SK-N-SH treated with all-trans-retinoic acid at 6 μM for 48 hours (cell line): ENCODE results near the gene PPP3CA.

Experiments used
- ATAC-seq: fragments of 200-7000 bp; cut with Tn5 transposase; 3 replicates; pipeline ENCODE4 v1.9.1; 2020; ENCODE audit warnings: mild to moderate bottlenecking, moderate library complexity
- BACH2 ChIP-seq: fragments of 250-450 bp; sonication (Bioruptor Pico); IDR thresholded peaks from 2 replicates; pipeline ENCODE4 v1.9.0; 2021; ENCODE audit warnings: mild to moderate bottlenecking, borderline replicate concordance
- CSDC2 ChIP-seq: fragments of 250-450 bp; sonication (Bioruptor Pico); IDR thresholded peaks from 2 replicates; pipeline ENCODE4 v1.5.0; 2020; ENCODE audit warnings: mild to moderate bottlenecking, moderate library complexity
- ESRRG ChIP-seq: fragments of 250-450 bp; sonication (Bioruptor Pico); IDR thresholded peaks from 2 replicates; pipeline ENCODE4 v1.6.1; 2021; ENCODE audit warnings: mild to moderate bottlenecking
- ISL1 ChIP-seq: fragments of 250-450 bp; sonication (Bioruptor Pico); IDR thresholded peaks from 2 replicates; pipeline ENCODE4 v2.1.2; 2022; ENCODE audit warnings: mild to moderate bottlenecking, moderate library complexity
- OSR1 ChIP-seq: fragments of 250-450 bp; sonication (Bioruptor Pico); IDR thresholded peaks from 2 replicates; pipeline ENCODE4 v1.8.0; 2022; ENCODE audit warnings: moderate library complexity, mild to moderate bottlenecking, inconsistent platforms
- PATZ1 ChIP-seq: fragments of 250-450 bp; sonication (Bioruptor Pico); IDR thresholded peaks from 2 replicates; pipeline ENCODE4 v1.8.0; 2020; ENCODE audit warnings: mild to moderate bottlenecking, moderate library complexity, borderline replicate concordance
- PPARA ChIP-seq: fragments of 250-450 bp; sonication (Bioruptor Pico); IDR thresholded peaks from 2 replicates; pipeline ENCODE4 v1.5.0; 2020; ENCODE audit warnings: mild to moderate bottlenecking, borderline replicate concordance
- SNAI2 ChIP-seq: fragments of 250-450 bp; sonication (Bioruptor Pico); IDR thresholded peaks from 2 replicates; pipeline ENCODE4 v1.5.0; 2020; ENCODE audit warnings: mild to moderate bottlenecking, moderate library complexity
- TCF4 ChIP-seq: fragments of 250-450 bp; sonication (Bioruptor Pico); IDR thresholded peaks from 2 replicates; pipeline ENCODE4 v1.8.0; 2021; ENCODE audit warnings: mild to moderate bottlenecking, moderate library complexity, borderline replicate concordance
- TOX ChIP-seq: fragments of 250-450 bp; sonication (Bioruptor Pico); IDR thresholded peaks from 2 replicates; pipeline ENCODE4 v1.8.0; 2021; ENCODE audit warnings: mild to moderate bottlenecking, moderate library complexity, borderline replicate concordance
- TSHZ2 ChIP-seq: fragments of 250-450 bp; sonication (Bioruptor Pico); IDR thresholded peaks from 2 replicates; pipeline ENCODE4 v1.5.0; 2020; ENCODE audit warnings: mild to moderate bottlenecking, moderate library complexity
- ZC3H10 ChIP-seq: fragments of 250-450 bp; sonication (Bioruptor Pico); IDR thresholded peaks from 2 replicates; pipeline ENCODE4 v1.5.1; 2021; ENCODE audit warnings: mild to moderate bottlenecking, moderate library complexity
- ZNF565 ChIP-seq: fragments of 450-650 bp; formaldehyde crosslinking; conservative IDR thresholded peaks from 2 replicates; pipeline ENCODE4 v1.5.0; 2020; ENCODE audit warnings: low read depth, mild to moderate bottlenecking, moderate library complexity
- ZNF70 ChIP-seq: fragments of 450-650 bp; formaldehyde crosslinking; IDR thresholded peaks from 2 replicates; pipeline ENCODE4 v1.5.0; 2020; ENCODE audit warnings: mild to moderate bottlenecking, moderate library complexity
- ZNF8 ChIP-seq: fragments of 450-650 bp; formaldehyde crosslinking; IDR thresholded peaks from 2 replicates; pipeline ENCODE4 v1.5.0; 2020; ENCODE audit warnings: mild to moderate bottlenecking, moderate library complexity
- TF ChIP-seq, protein P1 (sequence below): fragments of 250-450 bp; sonication (Bioruptor Pico); IDR thresholded peaks from 2 replicates; pipeline ENCODE4 v1.8.0; 2021; ENCODE audit warnings: low read depth, mild to moderate bottlenecking, moderate library complexity, borderline replicate concordance
- TF ChIP-seq, protein P2 (sequence below): fragments of 250-450 bp; sonication (Bioruptor Pico); IDR thresholded peaks from 2 replicates; pipeline ENCODE4 v1.5.1; 2020; ENCODE audit warnings: low read depth, mild to moderate bottlenecking, moderate library complexity

PPP3CA gene

GRCh38 chr4:101128473-101128872 is 218.9 kb downstream of the PPP3CA start:
- ATAC-seq: no peak
- TF ChIP-seq, protein P1, sequence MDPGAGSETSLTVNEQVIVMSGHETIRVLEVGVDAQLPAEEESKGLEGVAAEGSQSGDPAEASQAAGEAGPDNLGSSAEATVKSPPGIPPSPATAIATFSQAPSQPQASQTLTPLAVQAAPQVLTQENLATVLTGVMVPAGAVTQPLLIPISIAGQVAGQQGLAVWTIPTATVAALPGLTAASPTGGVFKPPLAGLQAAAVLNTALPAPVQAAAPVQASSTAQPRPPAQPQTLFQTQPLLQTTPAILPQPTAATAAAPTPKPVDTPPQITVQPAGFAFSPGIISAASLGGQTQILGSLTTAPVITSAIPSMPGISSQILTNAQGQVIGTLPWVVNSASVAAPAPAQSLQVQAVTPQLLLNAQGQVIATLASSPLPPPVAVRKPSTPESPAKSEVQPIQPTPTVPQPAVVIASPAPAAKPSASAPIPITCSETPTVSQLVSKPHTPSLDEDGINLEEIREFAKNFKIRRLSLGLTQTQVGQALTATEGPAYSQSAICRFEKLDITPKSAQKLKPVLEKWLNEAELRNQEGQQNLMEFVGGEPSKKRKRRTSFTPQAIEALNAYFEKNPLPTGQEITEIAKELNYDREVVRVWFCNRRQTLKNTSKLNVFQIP (CRISPR knock-in tag): no peak
- TF ChIP-seq PATZ1: no peak
- no peak for TF ChIP-seq TCF4 (CRISPR knock-in tag)
- TF ChIP-seq ZNF8: no peak
- no peak for TF ChIP-seq BACH2 (CRISPR knock-in tag)
- TF ChIP-seq PPARA: no peak
- no peak for TF ChIP-seq TOX (CRISPR knock-in tag)
- TF ChIP-seq ZC3H10 (CRISPR knock-in tag): no peak
- TF ChIP-seq ZNF565 (CRISPR knock-in tag): no peak
- no peak for TF ChIP-seq ESRRG (CRISPR knock-in tag)
- no peak for TF ChIP-seq CSDC2 (CRISPR knock-in tag)
- no peak for TF ChIP-seq OSR1 (CRISPR knock-in tag)
- TF ChIP-seq ZNF70: no peak
- no peak for TF ChIP-seq SNAI2

DNA sequence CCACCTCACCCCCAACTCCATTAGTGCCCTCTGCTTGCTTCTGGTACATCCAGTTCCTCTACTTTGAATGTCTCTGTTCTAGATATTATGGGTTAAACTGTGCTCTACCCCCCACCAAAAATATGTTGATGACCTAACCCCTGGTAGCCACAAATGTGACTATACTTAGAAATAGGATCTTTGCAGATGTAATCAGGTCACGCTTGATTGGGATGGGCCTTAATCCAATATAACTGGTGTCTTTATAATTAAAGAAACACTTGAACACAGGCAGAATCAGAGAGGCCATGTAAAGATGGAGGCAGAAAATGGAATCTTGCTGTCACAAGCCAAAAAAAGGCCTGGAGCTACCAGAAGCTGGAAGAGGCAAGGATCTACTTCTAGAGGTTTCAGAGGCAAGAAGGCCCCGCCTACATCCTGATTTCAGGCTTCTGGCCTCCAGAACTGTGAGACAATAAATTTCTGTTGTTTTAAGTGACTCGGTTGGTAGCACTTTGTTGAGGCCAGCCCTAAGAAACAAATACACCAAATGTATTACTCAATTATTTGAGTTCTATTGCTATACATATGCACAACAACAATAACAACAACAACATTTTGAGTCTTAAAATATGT is 220.0 kb downstream of the PPP3CA start:
- TF ChIP-seq BACH2 (CRISPR knock-in tag) (no peak), OSR1 (CRISPR knock-in tag) (no peak), TSHZ2 (CRISPR knock-in tag) (no peak), SNAI2 (no peak), PATZ1 (no peak), ISL1 (CRISPR knock-in tag) (no peak), ZNF70 (no peak), TCF4 (CRISPR knock-in tag) (no peak), CSDC2 (CRISPR knock-in tag) (no peak), TOX (CRISPR knock-in tag) (no peak)
- TF ChIP-seq, protein P2, sequence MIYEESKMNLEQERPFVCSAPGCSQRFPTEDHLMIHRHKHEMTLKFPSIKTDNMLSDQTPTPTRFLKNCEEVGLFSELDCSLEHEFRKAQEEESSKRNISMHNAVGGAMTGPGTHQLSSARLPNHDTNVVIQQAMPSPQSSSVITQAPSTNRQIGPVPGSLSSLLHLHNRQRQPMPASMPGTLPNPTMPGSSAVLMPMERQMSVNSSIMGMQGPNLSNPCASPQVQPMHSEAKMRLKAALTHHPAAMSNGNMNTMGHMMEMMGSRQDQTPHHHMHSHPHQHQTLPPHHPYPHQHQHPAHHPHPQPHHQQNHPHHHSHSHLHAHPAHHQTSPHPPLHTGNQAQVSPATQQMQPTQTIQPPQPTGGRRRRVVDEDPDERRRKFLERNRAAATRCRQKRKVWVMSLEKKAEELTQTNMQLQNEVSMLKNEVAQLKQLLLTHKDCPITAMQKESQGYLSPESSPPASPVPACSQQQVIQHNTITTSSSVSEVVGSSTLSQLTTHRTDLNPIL (CRISPR knock-in tag): no peak
- no peak for ATAC-seq

- peak; percentile 72 for TF ChIP-seq ISL1 (CRISPR knock-in tag)
- no peak for TF ChIP-seq TOX (CRISPR knock-in tag)
- TF ChIP-seq, all 23 proteins: peak for 1
- peak; percentile 71 for ATAC-seq
These were observed 221.3 kb downstream of the PPP3CA start for GRCh38 chr4:101126059-101126458.
